OCI-LY7 (cell line): Measurements from ENCODE around the gene TM2D3.

Experiments used
- CTCF ChIP-seq: fragments of 200-600 bp; sonication (generic); conservative IDR thresholded peaks from 2 replicates; pipeline ENCODE4 v1.5.1; 2014; ENCODE audit warnings: mild to moderate bottlenecking, antibody characterized with exemption, low read length, moderate library complexity, mixed read lengths
- EZH2phosphoT487 ChIP-seq: fragments of 200-600 bp; sonication (generic); IDR thresholded peaks from 2 replicates; pipeline ENCODE4 v1.6.1; 2018; ENCODE audit warnings: low read depth, borderline replicate concordance, mild to moderate bottlenecking, mixed run types, antibody characterized with exemption, low read length, moderate library complexity, mixed read lengths

DNA sequence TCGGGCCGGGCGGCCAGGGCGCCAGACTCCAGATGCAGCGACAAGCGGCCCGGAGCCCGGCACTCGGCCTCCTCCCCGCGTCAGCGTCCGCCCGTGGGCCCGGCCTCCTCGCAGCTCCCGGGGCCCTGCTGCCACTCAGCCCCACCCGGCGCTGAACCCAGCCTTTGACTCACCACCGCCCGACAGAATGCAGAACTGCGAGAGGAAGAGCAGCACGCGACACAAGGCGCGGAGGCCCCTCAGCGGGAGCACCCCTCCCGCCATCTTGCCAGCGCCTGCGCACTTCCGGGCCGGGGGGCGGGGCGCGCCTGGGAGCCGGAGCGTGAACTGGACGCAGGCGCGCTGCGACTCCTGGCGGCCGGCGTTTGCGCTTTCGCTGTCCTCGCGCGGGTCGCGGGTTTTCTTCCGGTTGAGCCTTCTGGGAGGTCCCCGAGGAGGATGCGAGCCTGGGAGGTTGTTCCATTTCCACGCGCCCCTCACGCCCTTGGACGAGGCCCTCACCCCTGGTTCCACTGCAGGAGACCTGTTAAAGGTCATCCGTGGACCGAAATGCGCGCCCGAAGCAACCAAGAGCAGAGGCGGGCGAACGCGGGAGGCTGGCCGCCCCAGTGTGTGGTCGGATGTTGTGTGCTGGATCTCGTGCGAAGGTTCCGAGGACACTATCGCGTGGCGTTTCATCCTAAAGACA, at the start of gene TM2D3:
- no peak for TF ChIP-seq EZH2phosphoT487
- TF ChIP-seq CTCF, result peak; percentile 63
